Upper lobe of right lung (tissue), 1 donor: ENCODE measurements around the gene B4GAT1. TPM values are rescaled to one million over a fixed set of nuclear protein-coding genes. Genes with fewer than 3 reads are reported as not detected.
A peak's percentile ranks its signal among the peaks of the same experiment; 100 is the strongest.

Experiments used
- ATAC-seq: fragments of 200-7000 bp; cut with Tn5 transposase; one replicate; pipeline ENCODE4 v1.9.1; 2020; ENCODE audit warnings: mild to moderate bottlenecking, moderate library complexity
- DNase-seq: peaks from one replicate; pipeline ENCODE4 v3.0.0-alpha.2; 2020
- H3K27ac ChIP-seq: fragments of 200-600 bp; one replicate; pipeline ENCODE4 v1.8.0; 2022
- H3K27me3 ChIP-seq: fragments of 200-600 bp; one replicate; pipeline ENCODE4 v1.8.0; 2022; ENCODE audit warnings: mild to moderate bottlenecking
- H3K36me3 ChIP-seq: fragments of 200-600 bp; one replicate; pipeline ENCODE4 v1.8.0; 2022
- H3K4me1 ChIP-seq: fragments of 200-600 bp; one replicate; pipeline ENCODE4 v1.8.0; 2022
- H3K4me3 ChIP-seq: fragments of 200-600 bp; one replicate; pipeline ENCODE4 v1.8.0; 2022; ENCODE audit warnings: mild to moderate bottlenecking
- H3K9me3 ChIP-seq: fragments of 200-600 bp; one replicate; pipeline ENCODE4 v1.8.0; 2022
- intact Hi-C: fragments of 100-400 bp; cut with DNase I; formaldehyde crosslinking; loops from one replicate; pipeline ENCODE4 v1.11.0; 2022
- total RNA-seq: library from RNA; stranded (reverse); fragmentation: NEBNext Ultra II Directional; extraction: Animal tissue kit (Norgen Biotek cat#: 25700); gene quantifications from one replicate; pipeline ENCODE4 v1.2.1, GENCODE V29; 2021
- TF ChIP-seq, protein P1 (sequence below): fragments of 200-600 bp; IDR thresholded peaks from one replicate; pipeline ENCODE4 v1.8.0; 2022; ENCODE audit warnings: antibody characterized with exemption
- donor health status: DM: no; HTN: yes; CAD: no; lungs with severe emphysema.

Gene B4GAT1
- total RNA-seq, 1 donor from 2014 or later = 27.4 TPM

- Histone ChIP-seq H3K4me1 (peaks cover 23% of the 10 kb centered on the region), H3K27ac (peak overlapping the region; percentile 30), H3K36me3 (no peaks in the 10 kb centered on the region), H3K9me3 (no peaks in the 10 kb centered on the region), H3K4me3 (no peak overlapping the region), H3K27me3 (no peaks in the 10 kb centered on the region)
- TF ChIP-seq, protein P1, sequence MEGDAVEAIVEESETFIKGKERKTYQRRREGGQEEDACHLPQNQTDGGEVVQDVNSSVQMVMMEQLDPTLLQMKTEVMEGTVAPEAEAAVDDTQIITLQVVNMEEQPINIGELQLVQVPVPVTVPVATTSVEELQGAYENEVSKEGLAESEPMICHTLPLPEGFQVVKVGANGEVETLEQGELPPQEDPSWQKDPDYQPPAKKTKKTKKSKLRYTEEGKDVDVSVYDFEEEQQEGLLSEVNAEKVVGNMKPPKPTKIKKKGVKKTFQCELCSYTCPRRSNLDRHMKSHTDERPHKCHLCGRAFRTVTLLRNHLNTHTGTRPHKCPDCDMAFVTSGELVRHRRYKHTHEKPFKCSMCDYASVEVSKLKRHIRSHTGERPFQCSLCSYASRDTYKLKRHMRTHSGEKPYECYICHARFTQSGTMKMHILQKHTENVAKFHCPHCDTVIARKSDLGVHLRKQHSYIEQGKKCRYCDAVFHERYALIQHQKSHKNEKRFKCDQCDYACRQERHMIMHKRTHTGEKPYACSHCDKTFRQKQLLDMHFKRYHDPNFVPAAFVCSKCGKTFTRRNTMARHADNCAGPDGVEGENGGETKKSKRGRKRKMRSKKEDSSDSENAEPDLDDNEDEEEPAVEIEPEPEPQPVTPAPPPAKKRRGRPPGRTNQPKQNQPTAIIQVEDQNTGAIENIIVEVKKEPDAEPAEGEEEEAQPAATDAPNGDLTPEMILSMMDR = no peak
- ATAC-seq (no peak), DNase-seq (no peak)
- intact Hi-C loops = no loop called here
Measured at GRCh38 chr11:66349084-66349386, 1.6 kb upstream of the B4GAT1 start.

DNA sequence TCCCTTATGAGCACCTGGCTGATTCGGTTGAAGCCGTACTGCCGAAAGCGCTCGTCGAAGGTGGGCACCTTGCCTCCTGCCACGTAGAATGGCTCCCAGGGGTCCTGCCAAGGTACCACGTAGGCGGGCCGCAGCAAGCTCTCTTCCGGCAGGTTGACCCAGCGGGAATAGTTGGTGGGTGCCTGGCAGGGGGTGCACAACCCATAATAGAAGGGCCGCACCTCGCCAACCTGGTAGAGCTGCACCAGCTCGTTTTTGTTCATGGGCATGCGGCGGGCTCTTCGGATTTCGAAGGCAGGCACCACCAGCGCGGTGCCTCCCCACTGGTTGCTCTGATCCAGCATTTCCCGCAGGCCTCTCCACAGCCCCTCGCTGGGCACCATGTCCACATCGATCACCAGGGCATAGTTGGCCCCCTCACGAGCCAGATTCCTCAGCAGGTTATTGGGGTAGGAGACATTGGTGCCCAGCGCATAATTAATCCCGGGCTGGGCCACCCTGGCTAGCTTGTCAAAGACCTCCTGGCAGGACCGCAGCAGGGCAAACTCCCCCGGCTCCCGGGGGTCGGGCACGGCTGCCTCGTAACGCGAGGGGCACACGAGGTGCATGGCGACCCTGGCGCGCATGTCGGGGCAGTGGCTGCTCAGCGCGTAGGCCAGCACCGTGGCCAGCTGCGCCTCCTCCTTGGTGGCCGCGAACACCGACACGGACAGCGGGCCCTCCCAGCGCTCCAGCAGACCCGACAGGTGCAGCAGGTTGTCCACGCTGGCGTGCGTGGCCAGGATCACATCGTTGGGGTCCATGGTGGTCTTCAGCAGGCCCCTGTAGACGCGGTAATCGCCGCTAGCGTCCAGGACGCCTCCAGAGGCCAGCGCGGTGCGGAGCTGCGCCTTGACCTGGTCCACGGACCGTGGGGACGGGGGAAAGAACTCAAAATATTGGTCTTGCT is 679 bp downstream of the B4GAT1 start:
- Histone ChIP-seq H3K27ac (peak overlapping the region; percentile 87), H3K27me3 (no peaks in the 10 kb centered on the region), H3K4me1 (peaks cover 30% of the 10 kb centered on the region), H3K36me3 (peaks cover 6% of the 10 kb centered on the region), H3K9me3 (no peaks in the 10 kb centered on the region), H3K4me3 (peak overlapping the region; percentile 96)
- DNase-seq (no peak), ATAC-seq (peak; percentile 7)
- intact Hi-C loops = no loop called here
- TF ChIP-seq, protein P1 = no peak

DNA sequence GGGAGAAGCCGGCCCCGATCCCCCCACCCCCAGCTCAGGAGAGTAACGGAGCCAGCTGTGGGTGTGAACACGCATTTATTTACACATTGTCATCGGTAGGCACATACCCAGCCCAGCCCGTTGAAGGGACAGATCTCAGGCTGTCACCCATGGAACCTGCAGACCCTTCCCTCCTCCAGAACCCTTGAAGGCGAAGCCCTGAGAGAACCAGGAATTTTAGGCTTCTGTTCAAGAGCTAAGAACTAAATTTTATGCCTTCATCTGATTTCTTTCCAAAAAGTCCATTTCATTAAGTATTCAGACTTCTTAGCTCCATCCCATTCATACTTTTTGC is 2.1 kb downstream of the B4GAT1 start:
- H3K4me3 ChIP-seq = peak overlapping the region; percentile 96
- peaks cover 30% of the 10 kb centered on the region for H3K4me1 ChIP-seq
- H3K36me3 ChIP-seq = peaks cover 21% of the 10 kb centered on the region
- DNase-seq (no peak), ATAC-seq (peak; percentile 0)
- H3K27ac ChIP-seq = peak overlapping the region; percentile 89
- intact Hi-C loops = no loop called here
- H3K27me3 ChIP-seq = no peaks in the 10 kb centered on the region
- TF ChIP-seq, protein P1 = no peak
- H3K9me3 ChIP-seq = no peaks in the 10 kb centered on the region

DNA sequence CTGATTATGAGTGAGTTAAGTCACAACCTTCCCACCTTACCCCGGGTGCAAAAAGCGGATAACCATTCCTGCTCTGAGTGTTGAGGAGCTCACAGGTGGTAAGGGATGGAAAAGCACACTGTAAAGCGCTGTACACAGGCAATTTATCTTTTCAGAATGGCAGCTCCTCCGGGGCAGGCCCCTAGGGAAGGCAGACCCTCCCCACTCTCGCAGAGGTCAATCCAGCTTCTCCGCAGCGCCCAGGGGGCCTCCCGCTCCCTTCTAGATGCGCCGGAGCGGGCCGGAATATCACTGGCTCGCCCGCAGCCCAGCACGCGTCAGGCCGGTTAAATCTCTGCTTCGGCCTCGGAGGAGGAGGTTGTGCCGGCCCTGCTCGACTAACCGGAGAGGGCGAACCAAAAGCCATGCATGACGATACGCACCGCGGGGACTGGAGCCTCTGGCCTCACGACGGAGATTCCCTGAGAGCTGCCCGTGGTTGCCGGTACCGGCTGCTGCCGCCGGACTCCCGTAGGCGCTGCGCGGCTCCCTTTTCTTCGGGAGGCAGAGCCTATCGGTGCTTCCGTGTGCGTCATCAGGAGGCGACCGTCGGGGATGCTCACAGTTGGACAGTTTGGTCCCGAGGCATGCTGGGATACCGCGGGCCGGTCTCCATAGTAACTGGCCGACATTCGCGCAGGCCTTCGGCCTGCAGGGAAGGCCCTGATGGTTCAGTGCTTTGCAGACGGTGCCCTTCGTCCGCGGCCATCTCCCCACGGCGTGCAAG is 2.7 kb downstream of the B4GAT1 start, which contains the start of gene BRMS1:
Gene BRMS1, minus strand, starts transcription at position 555 of the 766 bp plus-strand sequence. CDS start 2,870 bp downstream, outside the sequence.
- Histone ChIP-seq H3K4me3 (peak within 1 kb of the TSS; percentile 96), H3K36me3 (peaks cover 26% of the 10 kb centered on the region), H3K4me1 (peaks cover 30% of the 10 kb centered on the region), H3K27ac (peak within 1 kb of the TSS; percentile 89), H3K9me3 (no peaks in the 10 kb centered on the region), H3K27me3 (no peaks in the 10 kb centered on the region)
- TF ChIP-seq, protein P1 = peak; percentile 20
- peak; percentile 92 for ATAC-seq
- intact Hi-C loops = no loop called here
- DNase-seq = peak; percentile 100

- TF ChIP-seq, protein P1 = no peak
- H3K9me3 ChIP-seq = no peaks in the 10 kb centered on the region
- H3K36me3 ChIP-seq = peaks cover 35% of the 10 kb centered on the region
- no peak overlapping the region for H3K27ac ChIP-seq
- no peak overlapping the region for H3K4me3 ChIP-seq
- ATAC-seq = no peak
- H3K27me3 ChIP-seq = no peaks in the 10 kb centered on the region
- DNase-seq = peak; percentile 3
- H3K4me1 ChIP-seq = peaks cover 30% of the 10 kb centered on the region
- intact Hi-C loops = no loop called here
Measured at GRCh38 chr11:66343176-66343575, 4.3 kb downstream of the B4GAT1 start.
